HepG2 (cell line): Measurements from ENCODE around the gene TGFA. TPM values are rescaled to one million over a fixed set of nuclear protein-coding genes. Genes with fewer than 3 reads are reported as not detected.

ENCODE experiments used
- EZH2 ChIP-seq: conservative IDR thresholded peaks from 2 replicates; pipeline ENCODE4 v1.6.1; 2012; ENCODE audit warnings: mild to moderate bottlenecking, low read depth, low read length, moderate library complexity
- GABPB1 ChIP-seq: IDR thresholded peaks from 2 replicates; pipeline ENCODE4 v1.6.1; 2016; ENCODE audit warnings: mild to moderate bottlenecking, missing genetic modification reagents, moderate library complexity, missing compliant biosample characterization
- IKZF4 ChIP-seq: sonication (generic); formaldehyde crosslinking; IDR thresholded peaks from 2 replicates; pipeline ENCODE4 v1.5.1; 2020; ENCODE audit warnings: borderline replicate concordance, mild to moderate bottlenecking, low read depth, missing genetic modification reagents; ENCODE audit errors: not compliant biosample characterization
- KLF6 ChIP-seq: IDR thresholded peaks from 2 replicates; pipeline ENCODE4 v1.8.0; 2016; ENCODE audit warnings: missing biosample characterization, missing genetic modification reagents
- NFKB2 ChIP-seq: sonication (generic); formaldehyde crosslinking; IDR thresholded peaks from 2 replicates; pipeline ENCODE4 v1.4.0; 2020; ENCODE audit warnings: missing genetic modification reagents, borderline replicate concordance
- PHF5A ChIP-seq: IDR thresholded peaks from one replicate; pipeline ENCODE4 v1.6.1; 2018; ENCODE audit warnings: low read depth, missing genetic modification reagents; ENCODE audit not compliant: unreplicated experiment
- RARG ChIP-seq: sonication (generic); formaldehyde crosslinking; IDR thresholded peaks from 2 replicates; pipeline ENCODE4 v1.4.0; 2020; ENCODE audit warnings: low read depth, mild to moderate bottlenecking, missing genetic modification reagents
- RFX3 ChIP-seq: IDR thresholded peaks from 2 replicates; pipeline ENCODE4 v1.6.1; 2016; ENCODE audit warnings: missing biosample characterization, missing genetic modification reagents
- ZMAT3 ChIP-seq: sonication (generic); formaldehyde crosslinking; conservative IDR thresholded peaks from 2 replicates; pipeline ENCODE4 v1.7.0; 2021; ENCODE audit warnings: missing genetic modification reagents
- ZMYM3 ChIP-seq: sonication (generic); formaldehyde crosslinking; IDR thresholded peaks from 2 replicates; pipeline ENCODE4 v1.5.1; 2020; ENCODE audit warnings: mild to moderate bottlenecking, missing genetic modification reagents
- ZNF263 ChIP-seq: sonication (generic); formaldehyde crosslinking; IDR thresholded peaks from 2 replicates; pipeline ENCODE4 v1.4.0; 2020; ENCODE audit warnings: missing genetic modification reagents
- ZNF274 ChIP-seq: sonication (generic); formaldehyde crosslinking; IDR thresholded peaks from 2 replicates; pipeline ENCODE4 v1.5.1; 2020; ENCODE audit warnings: mild to moderate bottlenecking, missing genetic modification reagents
- ZNF44 ChIP-seq: sonication (generic); formaldehyde crosslinking; IDR thresholded peaks from 2 replicates; pipeline ENCODE4 v1.5.1; 2020; ENCODE audit warnings: mild to moderate bottlenecking, missing genetic modification reagents
- polyA plus RNA-seq, 8 experiments: library from polyadenylated mRNA; depleted of rRNA in 3 of 8; stranded (reverse) in 7 of 8; unstranded in 1 of 8; fragments of >200 nt; fragmentation: Illumina TruSeq in 4 of 8; extraction: Trizol in 4 of 8; gene quantifications; 2 replicates each; pipeline versions ENCODE4 v1.2.1 to v1.2.3, GENCODE V29; 2011 to 2016; ENCODE audit warnings: low read depth in 4 of 8, missing spikeins in 1 of 8, mixed read lengths in 1 of 8; ENCODE audit not compliant: insufficient read depth in 1 of 8
- total RNA-seq, 5 experiments: library from RNA; depleted of rRNA; stranded (reverse); fragments of >200 nt; fragmentation: Illumina TruSeq; extraction: Trizol; gene quantifications; 2 replicates each; pipeline ENCODE4 v1.2.3, GENCODE V29; 2016; ENCODE audit warnings: low read depth in 1 of 5
- TF ChIP-seq, protein P1 (sequence below): sonication (generic); formaldehyde crosslinking; IDR thresholded peaks from 2 replicates; pipeline ENCODE4 v1.5.0; 2020; ENCODE audit warnings: mild to moderate bottlenecking, missing genetic modification reagents
- TF ChIP-seq, protein P2 (sequence below): IDR thresholded peaks from 2 replicates; pipeline ENCODE4 v1.6.1; 2016; ENCODE audit warnings: mild to moderate bottlenecking
- TF ChIP-seq, protein P3 (sequence below): sonication (generic); formaldehyde crosslinking; IDR thresholded peaks from 2 replicates; pipeline ENCODE4 v1.8.0; 2022; ENCODE audit warnings: missing genetic modification reagents, mild to moderate bottlenecking, borderline replicate concordance
- TF ChIP-seq, protein P4 (sequence below): IDR thresholded peaks from 2 replicates; pipeline ENCODE4 v1.6.1; 2016; ENCODE audit warnings: low read depth, borderline replicate concordance
- TF ChIP-seq, protein P5 (sequence below): sonication (generic); formaldehyde crosslinking; IDR thresholded peaks from 2 replicates; pipeline ENCODE4 v1.4.0; 2020; ENCODE audit warnings: mild to moderate bottlenecking, missing genetic modification reagents
- TF ChIP-seq, protein P6 (sequence below): sonication (generic); formaldehyde crosslinking; IDR thresholded peaks from 2 replicates; pipeline ENCODE4 v1.4.0; 2020; ENCODE audit warnings: missing genetic modification reagents
- TF ChIP-seq, protein P7 (sequence below): sonication (generic); formaldehyde crosslinking; conservative IDR thresholded peaks from 2 replicates; pipeline ENCODE4 v1.4.0; 2020; ENCODE audit warnings: missing genetic modification reagents

The TGFA gene
- total and polyA plus RNA-seq, 2 of the 13 experiments (the other 11 are each of a cell fraction or from before 2014, with no cell fraction given) = 7.8 to 15.3 TPM

DNA sequence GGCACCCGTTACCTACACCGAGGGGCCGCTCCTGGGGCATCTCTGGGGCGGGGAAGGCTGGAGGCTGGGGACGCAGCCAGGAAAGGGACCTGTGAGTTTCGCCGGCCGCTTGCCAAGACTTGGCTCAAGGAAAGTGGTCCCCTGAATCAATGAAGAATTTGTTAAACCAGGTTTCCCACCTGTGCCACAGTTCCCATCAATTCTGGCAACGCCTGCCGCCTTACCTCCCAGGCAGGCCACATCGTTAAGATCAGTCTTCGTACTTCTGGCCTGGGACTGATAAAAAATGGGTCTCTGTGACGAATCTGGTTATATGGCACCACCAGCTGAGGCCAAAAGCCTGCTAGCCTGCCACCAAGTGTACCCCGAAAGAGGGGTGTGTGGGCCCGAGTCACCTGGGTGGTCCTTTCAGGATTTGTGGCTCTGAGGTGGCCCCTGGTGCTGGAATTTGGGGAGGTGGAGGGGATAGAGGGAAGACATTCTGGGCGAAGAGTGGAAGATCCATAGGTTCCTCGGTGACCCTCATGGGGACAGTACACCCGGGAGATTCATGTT, 789 bp upstream of the TGFA start (continued):
- TF ChIP-seq, protein P1, sequence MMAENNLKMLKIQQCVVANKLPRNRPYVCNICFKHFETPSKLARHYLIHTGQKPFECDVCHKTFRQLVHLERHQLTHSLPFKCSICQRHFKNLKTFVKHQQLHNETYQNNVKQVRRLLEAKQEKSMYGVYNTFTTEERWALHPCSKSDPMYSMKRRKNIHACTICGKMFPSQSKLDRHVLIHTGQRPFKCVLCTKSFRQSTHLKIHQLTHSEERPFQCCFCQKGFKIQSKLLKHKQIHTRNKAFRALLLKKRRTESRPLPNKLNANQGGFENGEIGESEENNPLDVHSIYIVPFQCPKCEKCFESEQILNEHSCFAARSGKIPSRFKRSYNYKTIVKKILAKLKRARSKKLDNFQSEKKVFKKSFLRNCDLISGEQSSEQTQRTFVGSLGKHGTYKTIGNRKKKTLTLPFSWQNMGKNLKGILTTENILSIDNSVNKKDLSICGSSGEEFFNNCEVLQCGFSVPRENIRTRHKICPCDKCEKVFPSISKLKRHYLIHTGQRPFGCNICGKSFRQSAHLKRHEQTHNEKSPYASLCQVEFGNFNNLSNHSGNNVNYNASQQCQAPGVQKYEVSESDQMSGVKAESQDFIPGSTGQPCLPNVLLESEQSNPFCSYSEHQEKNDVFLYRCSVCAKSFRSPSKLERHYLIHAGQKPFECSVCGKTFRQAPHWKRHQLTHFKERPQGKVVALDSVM = no peak; the same call in 1 of the 2 replicates
- TF ChIP-seq GABPB1 (CRISPR knock-in tag) (no peak), NFKB2 (CRISPR knock-in tag) (peak; percentile 12; the same call in 1 of the 2 replicates), PHF5A (CRISPR knock-in tag) (no peak), RARG (CRISPR knock-in tag) (no peak), ZNF263 (0 out of 2 replicates have a peak, but pooled peaks have one; percentile 7), KLF6 (CRISPR knock-in tag) (no peak), EZH2 (no peak), RFX3 (CRISPR knock-in tag) (no peak), ZMYM3 (CRISPR knock-in tag) (peak; percentile 21; the same call in 1 of the 2 replicates), ZMAT3 (CRISPR knock-in tag) (no peak), ZNF44 (CRISPR knock-in tag) (no peak), IKZF4 (CRISPR knock-in tag) (peak; percentile 53), ZNF274 (0 out of 2 replicates have a peak, but pooled peaks have one; percentile 30)
- TF ChIP-seq, protein P2, sequence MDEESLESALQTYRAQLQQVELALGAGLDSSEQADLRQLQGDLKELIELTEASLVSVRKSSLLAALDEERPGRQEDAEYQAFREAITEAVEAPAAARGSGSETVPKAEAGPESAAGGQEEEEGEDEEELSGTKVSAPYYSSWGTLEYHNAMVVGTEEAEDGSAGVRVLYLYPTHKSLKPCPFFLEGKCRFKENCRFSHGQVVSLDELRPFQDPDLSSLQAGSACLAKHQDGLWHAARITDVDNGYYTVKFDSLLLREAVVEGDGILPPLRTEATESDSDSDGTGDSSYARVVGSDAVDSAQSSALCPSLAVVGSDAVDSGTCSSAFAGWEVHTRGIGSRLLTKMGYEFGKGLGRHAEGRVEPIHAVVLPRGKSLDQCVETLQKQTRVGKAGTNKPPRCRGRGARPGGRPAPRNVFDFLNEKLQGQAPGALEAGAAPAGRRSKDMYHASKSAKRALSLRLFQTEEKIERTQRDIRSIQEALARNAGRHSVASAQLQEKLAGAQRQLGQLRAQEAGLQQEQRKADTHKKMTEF (CRISPR knock-in tag) = no peak
- TF ChIP-seq, protein P3, sequence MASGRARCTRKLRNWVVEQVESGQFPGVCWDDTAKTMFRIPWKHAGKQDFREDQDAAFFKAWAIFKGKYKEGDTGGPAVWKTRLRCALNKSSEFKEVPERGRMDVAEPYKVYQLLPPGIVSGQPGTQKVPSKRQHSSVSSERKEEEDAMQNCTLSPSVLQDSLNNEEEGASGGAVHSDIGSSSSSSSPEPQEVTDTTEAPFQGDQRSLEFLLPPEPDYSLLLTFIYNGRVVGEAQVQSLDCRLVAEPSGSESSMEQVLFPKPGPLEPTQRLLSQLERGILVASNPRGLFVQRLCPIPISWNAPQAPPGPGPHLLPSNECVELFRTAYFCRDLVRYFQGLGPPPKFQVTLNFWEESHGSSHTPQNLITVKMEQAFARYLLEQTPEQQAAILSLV = no peak
- TF ChIP-seq, protein P4, sequence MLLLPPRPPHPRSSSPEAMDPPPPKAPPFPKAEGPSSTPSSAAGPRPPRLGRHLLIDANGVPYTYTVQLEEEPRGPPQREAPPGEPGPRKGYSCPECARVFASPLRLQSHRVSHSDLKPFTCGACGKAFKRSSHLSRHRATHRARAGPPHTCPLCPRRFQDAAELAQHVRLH = peak; percentile 11; the same call in 1 of the 2 replicates
- TF ChIP-seq, protein P5, sequence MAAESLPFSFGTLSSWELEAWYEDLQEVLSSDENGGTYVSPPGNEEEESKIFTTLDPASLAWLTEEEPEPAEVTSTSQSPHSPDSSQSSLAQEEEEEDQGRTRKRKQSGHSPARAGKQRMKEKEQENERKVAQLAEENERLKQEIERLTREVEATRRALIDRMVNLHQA (CRISPR knock-in tag) = no peak
- TF ChIP-seq, protein P6, sequence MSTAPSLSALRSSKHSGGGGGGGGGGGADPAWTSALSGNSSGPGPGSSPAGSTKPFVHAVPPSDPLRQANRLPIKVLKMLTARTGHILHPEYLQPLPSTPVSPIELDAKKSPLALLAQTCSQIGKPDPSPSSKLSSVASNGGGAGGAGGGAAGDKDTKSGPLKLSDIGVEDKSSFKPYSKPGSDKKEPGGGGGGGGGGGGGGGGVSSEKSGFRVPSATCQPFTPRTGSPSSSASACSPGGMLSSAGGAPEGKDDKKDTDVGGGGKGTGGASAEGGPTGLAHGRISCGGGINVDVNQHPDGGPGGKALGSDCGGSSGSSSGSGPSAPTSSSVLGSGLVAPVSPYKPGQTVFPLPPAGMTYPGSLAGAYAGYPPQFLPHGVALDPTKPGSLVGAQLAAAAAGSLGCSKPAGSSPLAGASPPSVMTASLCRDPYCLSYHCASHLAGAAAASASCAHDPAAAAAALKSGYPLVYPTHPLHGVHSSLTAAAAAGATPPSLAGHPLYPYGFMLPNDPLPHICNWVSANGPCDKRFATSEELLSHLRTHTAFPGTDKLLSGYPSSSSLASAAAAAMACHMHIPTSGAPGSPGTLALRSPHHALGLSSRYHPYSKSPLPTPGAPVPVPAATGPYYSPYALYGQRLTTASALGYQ (CRISPR knock-in tag) = peak; percentile 9; the same call in 1 of the 2 replicates
- TF ChIP-seq, protein P7, sequence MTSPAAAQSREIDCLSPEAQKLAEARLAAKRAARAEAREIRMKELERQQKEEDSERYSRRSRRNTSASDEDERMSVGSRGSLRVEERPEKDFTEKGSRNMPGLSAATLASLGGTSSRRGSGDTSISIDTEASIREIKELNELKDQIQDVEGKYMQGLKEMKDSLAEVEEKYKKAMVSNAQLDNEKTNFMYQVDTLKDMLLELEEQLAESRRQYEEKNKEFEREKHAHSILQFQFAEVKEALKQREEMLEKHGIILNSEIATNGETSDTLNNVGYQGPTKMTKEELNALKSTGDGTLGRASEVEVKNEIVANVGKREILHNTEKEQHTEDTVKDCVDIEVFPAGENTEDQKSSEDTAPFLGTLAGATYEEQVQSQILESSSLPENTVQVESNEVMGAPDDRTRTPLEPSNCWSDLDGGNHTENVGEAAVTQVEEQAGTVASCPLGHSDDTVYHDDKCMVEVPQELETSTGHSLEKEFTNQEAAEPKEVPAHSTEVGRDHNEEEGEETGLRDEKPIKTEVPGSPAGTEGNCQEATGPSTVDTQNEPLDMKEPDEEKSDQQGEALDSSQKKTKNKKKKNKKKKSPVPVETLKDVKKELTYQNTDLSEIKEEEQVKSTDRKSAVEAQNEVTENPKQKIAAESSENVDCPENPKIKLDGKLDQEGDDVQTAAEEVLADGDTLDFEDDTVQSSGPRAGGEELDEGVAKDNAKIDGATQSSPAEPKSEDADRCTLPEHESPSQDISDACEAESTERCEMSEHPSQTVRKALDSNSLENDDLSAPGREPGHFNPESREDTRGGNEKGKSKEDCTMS = no peak
